Omental fat pad (tissue), 4 donors: ENCODE data around the gene NMD3. TPM values are rescaled to one million over a fixed set of nuclear protein-coding genes. Genes with fewer than 3 reads are reported as not detected.

Experiments
- ATAC-seq: fragments of 150-250 bp; one replicate; pipeline ENCODE4 v1.9.1; 2016; ENCODE audit warnings: mild to moderate bottlenecking, moderate library complexity; ENCODE audit not compliant: low FRiP score
- DNase-seq: peaks from one replicate; pipeline ENCODE4 v3.0.0-alpha.2; 2019; ENCODE audit warnings: low spot score
- total RNA-seq, 4 donors: library from RNA; depleted of rRNA; stranded (reverse); fragments of >200 nt; gene quantifications; one replicate each; pipeline ENCODE4 v1.1.0, GENCODE V29; 2016
- TF ChIP-seq, protein P1 (sequence below), 3 donors: fragments of 450-650 bp; IDR thresholded peaks; one replicate each; pipeline ENCODE4 v1.5.1; 2016 to 2017; ENCODE audit warnings: antibody characterized with exemption in 3 of 3, mild to moderate bottlenecking in 3 of 3, moderate library complexity in 2 of 3

NMD3 gene
- total RNA-seq, 4 donors from 2014 or later, result 40.7 to 55.0 (median 48.3) TPM

- TF ChIP-seq, protein P1, sequence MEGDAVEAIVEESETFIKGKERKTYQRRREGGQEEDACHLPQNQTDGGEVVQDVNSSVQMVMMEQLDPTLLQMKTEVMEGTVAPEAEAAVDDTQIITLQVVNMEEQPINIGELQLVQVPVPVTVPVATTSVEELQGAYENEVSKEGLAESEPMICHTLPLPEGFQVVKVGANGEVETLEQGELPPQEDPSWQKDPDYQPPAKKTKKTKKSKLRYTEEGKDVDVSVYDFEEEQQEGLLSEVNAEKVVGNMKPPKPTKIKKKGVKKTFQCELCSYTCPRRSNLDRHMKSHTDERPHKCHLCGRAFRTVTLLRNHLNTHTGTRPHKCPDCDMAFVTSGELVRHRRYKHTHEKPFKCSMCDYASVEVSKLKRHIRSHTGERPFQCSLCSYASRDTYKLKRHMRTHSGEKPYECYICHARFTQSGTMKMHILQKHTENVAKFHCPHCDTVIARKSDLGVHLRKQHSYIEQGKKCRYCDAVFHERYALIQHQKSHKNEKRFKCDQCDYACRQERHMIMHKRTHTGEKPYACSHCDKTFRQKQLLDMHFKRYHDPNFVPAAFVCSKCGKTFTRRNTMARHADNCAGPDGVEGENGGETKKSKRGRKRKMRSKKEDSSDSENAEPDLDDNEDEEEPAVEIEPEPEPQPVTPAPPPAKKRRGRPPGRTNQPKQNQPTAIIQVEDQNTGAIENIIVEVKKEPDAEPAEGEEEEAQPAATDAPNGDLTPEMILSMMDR (IDR thresholded peaks at IDR 0.05), result no peak
- ATAC-seq (no peak), DNase-seq (no peak)
Observed at GRCh38 chr3:161250116-161250515, 29.0 kb downstream of the NMD3 start.

DNA sequence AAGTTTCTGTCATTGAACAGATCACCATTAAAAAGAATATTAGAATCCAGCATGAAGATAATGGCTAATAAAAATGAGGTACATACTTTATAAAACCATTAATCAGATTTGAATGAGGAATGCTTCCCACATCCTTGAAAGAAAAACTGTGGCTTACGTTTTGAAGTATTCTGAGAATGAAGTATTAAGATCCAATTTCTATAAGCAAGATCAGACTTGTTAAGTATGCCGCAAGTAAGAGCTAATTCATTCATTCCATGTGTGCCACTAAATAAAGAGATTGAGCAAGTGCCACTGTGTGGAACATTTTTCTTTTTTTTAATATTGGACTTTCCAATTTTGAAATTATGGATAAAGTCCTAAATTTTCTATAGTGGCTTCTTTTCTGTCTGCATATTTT lies 30.6 kb downstream of the NMD3 start:
- TF ChIP-seq, protein P1 (IDR thresholded peaks at IDR 0.05), result no peak
- DNase-seq, result no peak
- no peak for ATAC-seq

DNA sequence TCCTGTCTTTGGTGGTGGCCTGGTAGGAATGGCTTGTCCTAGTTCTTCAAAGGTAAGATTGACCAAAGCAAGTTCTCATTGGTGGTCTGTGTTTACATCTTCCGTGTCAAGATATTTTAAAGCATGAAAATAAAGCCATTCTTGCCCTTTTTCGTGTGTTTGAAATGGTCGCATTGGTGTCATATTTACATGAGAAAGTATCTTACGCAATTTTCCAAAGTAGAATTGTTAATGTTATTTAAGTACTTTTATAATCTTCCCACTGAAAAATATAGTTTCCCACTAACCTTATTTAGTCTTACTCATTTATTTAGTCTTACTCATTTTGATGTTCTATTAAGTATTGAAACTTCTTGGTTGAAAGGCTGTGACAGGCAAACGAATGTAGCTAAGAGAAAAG lies 31.0 kb downstream of the NMD3 start:
- no peak for DNase-seq
- no peak for ATAC-seq
- TF ChIP-seq, protein P1 (IDR thresholded peaks at IDR 0.05), result no peak

GRCh38 chr3:161253711-161254110 lies 32.6 kb downstream of the NMD3 start:
- ATAC-seq, result no peak
- no peak for DNase-seq
- TF ChIP-seq, protein P1 (IDR thresholded peaks at IDR 0.05), result no peak

GRCh38 chr3:161254861-161255260 lies 33.8 kb downstream of the NMD3 start:
- no peak for ATAC-seq
- TF ChIP-seq, protein P1 (IDR thresholded peaks at IDR 0.05), result no peak

GRCh38 chr3:161263057-161263456 lies 41.9 kb downstream of the NMD3 start:
- DNase-seq, result no peak
- ATAC-seq, result no peak
- TF ChIP-seq, protein P1 (IDR thresholded peaks at IDR 0.05), result no peak

More at GRCh38 chr3:161254861-161255260, 33.8 kb downstream of the NMD3 start:
- DNase-seq, result no peak

GRCh38 chr3:161264852-161265251 lies 43.7 kb downstream of the NMD3 start:
- TF ChIP-seq, protein P1 (IDR thresholded peaks at IDR 0.05), result no peak
- ATAC-seq (no peak), DNase-seq (no peak)
